MM.1S (cell line): ENCODE measurements around the gene AGPAT1.
"Not testable (repeated sequence)": the region's sequence is repeated elsewhere in the genome, so short reads cannot be mapped to it uniquely, and the experiment has no call there.

ENCODE experiments used
- DNase-seq: peaks from one replicate; pipeline ENCODE4 v3.0.0-alpha.2; 2015
- H2AFZ ChIP-seq: fragments of 300-600 bp; sonication (generic); 2 replicates; pipeline ENCODE4 v1.6.0; 2016; ENCODE audit warnings: antibody characterized with exemption, low read length
- H3F3A ChIP-seq: fragments of 300-600 bp; sonication (generic); 2 replicates; pipeline ENCODE4 v1.6.1; 2016; ENCODE audit warnings: mild to moderate bottlenecking, antibody characterized with exemption, low read length, moderate library complexity, mixed read lengths; ENCODE audit not compliant: insufficient read depth
- H3K27ac ChIP-seq: fragments of 300-600 bp; sonication (generic); 2 replicates; pipeline ENCODE4 v1.5.1; 2016; ENCODE audit warnings: mild to moderate bottlenecking, low read length
- H3K27me3 ChIP-seq: fragments of 300-600 bp; sonication (generic); replicated peaks from 2 replicates; pipeline ENCODE4 v1.6.0; 2016; ENCODE audit warnings: low read length; ENCODE audit not compliant: insufficient read depth
- H3K36me3 ChIP-seq: fragments of 300-600 bp; sonication (generic); replicated peaks from 2 replicates; pipeline ENCODE4 v1.6.1; 2016; ENCODE audit warnings: mild to moderate bottlenecking, low read length, mixed read lengths; ENCODE audit not compliant: insufficient read depth
- H3K4me1 ChIP-seq: fragments of 300-600 bp; sonication (generic); 2 replicates; pipeline ENCODE4 v1.6.1; 2016; ENCODE audit warnings: low read length, mixed read lengths
- H3K4me2 ChIP-seq: fragments of 300-600 bp; sonication (generic); 2 replicates; pipeline ENCODE4 v1.6.0; 2016; ENCODE audit warnings: low read depth, low read length
- H3K4me3 ChIP-seq: fragments of 300-600 bp; sonication (generic); 2 replicates; pipeline ENCODE4 v1.5.1; 2016; ENCODE audit warnings: low read length, mixed read lengths
- H3K79me2 ChIP-seq: fragments of 300-600 bp; sonication (generic); 2 replicates; pipeline ENCODE4 v1.6.1; 2016; ENCODE audit warnings: mixed run types, low read length, mixed read lengths
- H3K9ac ChIP-seq: fragments of 300-600 bp; sonication (generic); 2 replicates; pipeline ENCODE4 v1.6.1; 2016; ENCODE audit warnings: low read length, mixed read lengths
- H3K9me2 ChIP-seq: fragments of 300-600 bp; sonication (generic); replicated peaks from 2 replicates; pipeline ENCODE4 v1.6.1; 2016; ENCODE audit warnings: mild to moderate bottlenecking, low read length, mixed read lengths; ENCODE audit not compliant: insufficient read depth
- H3K9me3 ChIP-seq: fragments of 300-600 bp; sonication (generic); replicated peaks from 2 replicates; pipeline ENCODE4 v1.6.1; 2016; ENCODE audit warnings: mild to moderate bottlenecking, low read length, mixed read lengths; ENCODE audit not compliant: insufficient read depth
- H4K20me1 ChIP-seq: fragments of 300-600 bp; sonication (generic); 2 replicates; pipeline ENCODE4 v1.6.1; 2016; ENCODE audit warnings: mild to moderate bottlenecking, low read length, moderate library complexity, mixed read lengths; ENCODE audit not compliant: insufficient read depth
- EZH2 ChIP-seq: fragments of 300-600 bp; sonication (generic); optimal IDR thresholded peaks from 2 replicates; pipeline ENCODE3; 2017; ENCODE audit warnings: low read depth, mild to moderate bottlenecking, antibody characterized with exemption, low read length, mixed read lengths
- EZH2phosphoT487 ChIP-seq: fragments of 300-600 bp; sonication (generic); IDR thresholded peaks from 2 replicates; pipeline ENCODE4 v1.6.1; 2018; ENCODE audit warnings: antibody characterized with exemption, low read length
- TF ChIP-seq, protein P1 (sequence below): fragments of 300-600 bp; sonication (generic); IDR thresholded peaks from 2 replicates; pipeline ENCODE4 v1.5.1; 2016; ENCODE audit warnings: antibody characterized with exemption, low read length, mixed read lengths

Gene AGPAT1

DNA sequence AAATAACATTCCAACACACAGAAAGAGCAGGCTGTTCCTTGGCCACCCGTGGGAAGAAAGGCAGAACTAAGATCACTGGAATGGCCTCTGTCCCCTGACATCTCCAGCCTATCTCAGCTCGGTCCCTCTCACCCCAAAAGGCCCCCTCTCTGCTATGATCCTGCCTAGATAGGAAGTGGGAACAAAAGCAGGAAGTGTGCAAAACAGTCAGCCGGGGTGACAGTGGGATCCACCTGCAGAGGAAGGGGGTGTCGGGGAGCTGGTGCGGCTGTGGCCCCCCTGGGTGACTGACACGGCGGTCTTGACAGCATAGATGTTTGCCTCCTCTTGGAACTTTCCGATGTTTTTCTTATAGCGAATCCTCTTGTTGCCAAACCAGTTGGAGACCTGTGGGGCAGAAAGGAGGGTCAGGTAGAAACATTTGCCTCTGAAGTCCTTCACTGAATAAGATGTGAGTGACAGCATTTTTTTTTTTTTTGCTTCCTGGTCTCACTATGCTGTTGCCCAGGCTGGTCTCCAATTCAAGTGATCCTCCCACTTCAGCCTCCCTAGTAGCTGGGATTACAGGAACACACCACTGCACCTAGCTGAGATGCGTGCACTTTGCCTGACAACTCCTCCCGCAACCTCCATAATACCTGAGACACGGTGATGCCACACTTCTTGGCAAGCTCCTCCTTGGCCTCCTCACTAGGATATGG is 11.3 kb upstream of the AGPAT1 start:
- H3K27me3 ChIP-seq, result no peaks in the 10 kb centered on the region
- H4K20me1 ChIP-seq, result no peaks in the 10 kb centered on the region
- peaks cover 27% of the 10 kb centered on the region for H3K79me2 ChIP-seq
- H3K4me3 ChIP-seq, result no peak overlapping the region
- DNase-seq, result no peak
- no peaks in the 10 kb centered on the region for H3K36me3 ChIP-seq
- no peak overlapping the region for H3K4me2 ChIP-seq
- H3K9me2 ChIP-seq, result no peaks in the 10 kb centered on the region
- TF ChIP-seq EZH2phosphoT487 (no peak), EZH2 (no peak)
- TF ChIP-seq, protein P1, sequence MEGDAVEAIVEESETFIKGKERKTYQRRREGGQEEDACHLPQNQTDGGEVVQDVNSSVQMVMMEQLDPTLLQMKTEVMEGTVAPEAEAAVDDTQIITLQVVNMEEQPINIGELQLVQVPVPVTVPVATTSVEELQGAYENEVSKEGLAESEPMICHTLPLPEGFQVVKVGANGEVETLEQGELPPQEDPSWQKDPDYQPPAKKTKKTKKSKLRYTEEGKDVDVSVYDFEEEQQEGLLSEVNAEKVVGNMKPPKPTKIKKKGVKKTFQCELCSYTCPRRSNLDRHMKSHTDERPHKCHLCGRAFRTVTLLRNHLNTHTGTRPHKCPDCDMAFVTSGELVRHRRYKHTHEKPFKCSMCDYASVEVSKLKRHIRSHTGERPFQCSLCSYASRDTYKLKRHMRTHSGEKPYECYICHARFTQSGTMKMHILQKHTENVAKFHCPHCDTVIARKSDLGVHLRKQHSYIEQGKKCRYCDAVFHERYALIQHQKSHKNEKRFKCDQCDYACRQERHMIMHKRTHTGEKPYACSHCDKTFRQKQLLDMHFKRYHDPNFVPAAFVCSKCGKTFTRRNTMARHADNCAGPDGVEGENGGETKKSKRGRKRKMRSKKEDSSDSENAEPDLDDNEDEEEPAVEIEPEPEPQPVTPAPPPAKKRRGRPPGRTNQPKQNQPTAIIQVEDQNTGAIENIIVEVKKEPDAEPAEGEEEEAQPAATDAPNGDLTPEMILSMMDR, result no peak
- H3K9me3 ChIP-seq, result no peaks in the 10 kb centered on the region
- H3K4me1 ChIP-seq, result peaks cover 14% of the 10 kb centered on the region
- no peak overlapping the region for H3K9ac ChIP-seq
- H3K27ac ChIP-seq, result no peak overlapping the region
- no peak overlapping the region for H2AFZ ChIP-seq
- 0 out of 2 replicates have a peak, but pooled peaks cover 6% of the 10 kb centered on the region for H3F3A ChIP-seq

DNA sequence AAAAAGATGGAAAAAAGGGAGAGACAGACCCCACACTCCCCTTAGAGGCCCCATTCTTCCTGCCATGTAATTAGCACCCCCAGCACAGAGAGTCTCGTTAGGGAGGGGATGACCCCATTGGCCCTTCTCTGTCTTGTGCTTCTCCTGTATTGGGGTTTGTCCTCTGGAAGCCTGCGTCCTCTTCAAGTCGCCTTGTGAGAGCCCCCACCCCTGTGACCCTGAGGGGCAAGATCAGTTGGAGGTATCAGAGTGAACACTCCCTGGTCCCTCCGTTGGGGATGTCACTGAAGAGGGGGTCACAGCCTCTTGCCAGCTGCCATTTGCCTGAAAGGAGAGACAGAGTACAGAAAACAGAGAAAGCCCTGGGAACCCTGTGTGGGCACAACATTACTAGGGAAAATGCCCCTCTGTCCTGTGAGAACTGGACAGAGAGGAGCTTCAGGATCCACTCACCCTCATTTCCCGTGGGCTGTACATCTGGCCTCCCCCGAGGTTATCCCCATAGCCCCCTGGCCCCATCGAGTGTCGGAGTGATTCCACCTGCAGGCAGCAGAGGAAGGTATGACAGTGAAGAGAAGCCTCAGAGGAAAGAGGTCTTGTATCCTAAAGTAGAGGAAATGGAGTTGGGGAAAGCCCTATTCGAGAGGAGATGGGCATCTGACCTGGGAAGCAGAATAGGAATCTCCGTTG is 10.4 kb upstream of the AGPAT1 start:
- not testable (repeated sequence) for H4K20me1 ChIP-seq, H3K9me3 ChIP-seq, H3K36me3 ChIP-seq, H3K9ac ChIP-seq, H3K4me2 ChIP-seq, DNase-seq, H3K4me1 ChIP-seq, H3F3A ChIP-seq, H2AFZ ChIP-seq, H3K9me2 ChIP-seq, H3K27me3 ChIP-seq, H3K4me3 ChIP-seq, H3K27ac ChIP-seq
- peaks cover 19% of the 10 kb centered on the region for H3K79me2 ChIP-seq

DNA sequence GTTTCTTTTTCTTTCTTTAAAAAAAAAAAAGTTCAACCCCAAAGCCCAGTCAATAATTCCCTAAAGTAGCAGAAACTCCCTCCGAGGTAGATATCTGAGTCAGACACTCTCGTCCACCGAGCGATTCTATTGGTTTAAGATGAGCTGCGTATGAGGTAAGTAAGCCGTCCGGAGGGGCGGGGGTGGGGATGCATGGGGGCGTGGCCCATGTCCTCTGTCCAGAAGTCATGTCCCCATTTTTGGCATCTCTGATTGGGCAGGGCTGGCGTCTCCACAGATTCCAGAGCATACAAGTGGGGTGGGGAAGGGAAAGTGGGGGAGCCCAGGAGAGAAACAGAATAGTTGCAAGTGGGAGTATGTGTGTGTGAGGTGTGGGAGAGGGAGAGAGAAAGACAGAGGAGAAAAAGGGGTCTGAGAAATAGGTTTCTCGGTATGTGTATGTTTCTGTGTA is 9.8 kb upstream of the AGPAT1 start:
- not testable (repeated sequence) for H3K9ac ChIP-seq, H3K4me1 ChIP-seq, H2AFZ ChIP-seq, H4K20me1 ChIP-seq, H3F3A ChIP-seq, H3K27ac ChIP-seq, H3K27me3 ChIP-seq, H3K4me2 ChIP-seq, H3K4me3 ChIP-seq, DNase-seq, H3K9me3 ChIP-seq, H3K9me2 ChIP-seq, H3K36me3 ChIP-seq
- H3K79me2 ChIP-seq, result peaks cover 13% of the 10 kb centered on the region

DNA sequence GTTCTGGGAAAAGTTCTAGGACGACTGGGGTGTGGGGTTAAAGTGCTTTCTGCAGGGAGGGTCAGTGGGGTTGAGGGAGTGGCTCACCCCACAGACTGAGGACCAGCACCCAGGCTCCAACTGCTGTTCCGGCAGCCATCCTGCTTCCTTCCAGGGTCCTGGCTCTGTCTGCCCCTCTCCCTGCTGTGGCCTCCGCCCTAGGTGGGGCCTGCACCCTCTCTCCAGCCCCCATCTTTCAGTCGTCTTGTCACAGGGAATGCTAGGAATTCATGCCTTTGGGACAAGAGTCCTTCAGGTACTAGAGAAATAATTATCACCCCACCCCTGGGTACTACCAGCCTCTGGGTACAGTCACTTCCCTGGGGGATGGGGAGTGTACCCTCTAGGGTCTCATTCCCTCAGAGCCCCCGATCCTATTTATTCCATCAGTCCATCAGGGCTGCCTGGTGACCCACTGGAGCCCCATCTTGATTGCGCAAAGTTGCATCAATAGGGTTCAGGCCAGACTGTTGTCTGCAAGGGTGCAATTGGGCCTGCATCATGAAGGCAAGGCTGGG is 8.3 kb upstream of the AGPAT1 start, which contains the start of gene AGER:
Gene AGER (minus strand): TSS at position 170 of the 557 bp plus-strand sequence. CDS start 31 bp downstream, at position 139.
- no peaks in the 10 kb centered on the region for H3K9me3 ChIP-seq
- H3F3A ChIP-seq, result no peaks in the 10 kb centered on the region
- no peak within 1 kb of the TSS for H3K27ac ChIP-seq
- no peaks in the 10 kb centered on the region for H3K27me3 ChIP-seq
- H3K79me2 ChIP-seq, result peaks cover 9% of the 10 kb centered on the region
- no peak for DNase-seq
- H3K4me3 ChIP-seq, result no peak within 1 kb of the TSS
- no peaks in the 10 kb centered on the region for H3K9me2 ChIP-seq
- peaks cover 1% of the 10 kb centered on the region for H3K4me1 ChIP-seq
- no peaks in the 10 kb centered on the region for H4K20me1 ChIP-seq
- H3K36me3 ChIP-seq, result no peaks in the 10 kb centered on the region
- H2AFZ ChIP-seq, result no peak within 1 kb of the TSS
- no peak within 1 kb of the TSS for H3K4me2 ChIP-seq
- TF ChIP-seq, protein P1, result no peak
- TF ChIP-seq EZH2phosphoT487, result no peak
- no peak for TF ChIP-seq EZH2
- no peak within 1 kb of the TSS for H3K9ac ChIP-seq
